Measurements from ENCODE around the gene IGFBP5. TPM values are rescaled to one million over a fixed set of nuclear protein-coding genes. Genes with fewer than 3 reads are reported as not detected.
A peak's percentile ranks its signal among the peaks of the same experiment; 100 is the strongest.

The IGFBP5 gene
- total and polyA plus RNA-seq, 10 donors = 5.0 to 114 (median 28.9) TPM

DNA sequence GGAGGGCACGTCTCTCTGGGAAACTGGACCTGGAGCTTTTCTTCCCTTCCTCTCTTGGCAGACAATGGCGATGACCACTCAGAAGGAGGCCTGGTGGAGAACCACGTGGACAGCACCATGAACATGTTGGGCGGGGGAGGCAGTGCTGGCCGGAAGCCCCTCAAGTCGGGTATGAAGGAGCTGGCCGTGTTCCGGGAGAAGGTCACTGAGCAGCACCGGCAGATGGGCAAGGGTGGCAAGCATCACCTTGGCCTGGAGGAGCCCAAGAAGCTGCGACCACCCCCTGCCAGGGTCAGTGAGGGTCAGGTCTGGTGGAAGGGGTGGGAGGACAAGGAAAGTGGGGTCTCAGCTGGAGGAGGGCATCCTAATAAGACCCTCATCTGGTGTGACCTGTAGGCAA, 34.9 kb downstream of the IGFBP5 start:
- TF ChIP-seq POLR2A (IDR thresholded peaks at IDR 0.05) = no peak
- H3K4me3 ChIP-seq = no peak overlapping the region
- no peak for DNase-seq
- intact Hi-C loops (cut with DNase I; ENCODE audit: low total_unique reads) = loop anchor here (10.0 kb wide), 1 partner anchor 626 kb away; no protein-coding TSS in a partner anchor
- H3K9me3 ChIP-seq = no peaks in the 10 kb centered on the region
- peak overlapping the region in 1 of 8 donors; percentile 38 for H3K27ac ChIP-seq
- peaks cover 0 to 55% (median 0%) of the 10 kb centered on the region in 6 donors for H3K36me3 ChIP-seq
- no peaks in the 10 kb centered on the region for H3K27me3 ChIP-seq (replicated peaks in 1 of 7)
- WGBS, 5 donors = 70 to 91% (median 85%) methylated on average over 6 to 10 of the region's 10 CpGs
- H3K4me1 ChIP-seq = peaks cover 0 to 18% (median 9%) of the 10 kb centered on the region in 6 donors

DNA sequence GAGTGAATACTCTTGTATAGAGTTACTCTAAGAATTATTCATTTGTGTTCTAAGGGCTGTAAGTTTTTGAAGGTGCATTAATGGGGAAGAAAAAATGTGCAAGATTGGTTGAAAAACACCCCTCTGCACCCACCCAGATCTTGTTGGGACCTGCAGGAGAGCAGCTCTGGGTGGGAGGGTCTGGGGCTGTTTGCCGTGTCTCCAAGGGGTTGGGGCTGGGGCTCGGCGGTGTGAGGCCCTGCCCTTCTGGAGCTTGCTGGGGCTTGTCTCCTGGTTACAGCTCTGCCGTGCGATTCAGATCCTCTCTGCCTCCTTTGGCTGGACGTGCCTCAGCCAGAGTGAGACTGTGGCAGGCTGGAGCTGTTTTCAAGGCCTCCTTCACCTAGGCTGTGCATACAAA, 36.1 kb downstream of the IGFBP5 start:
- Histone ChIP-seq H3K9me3 (no peaks in the 10 kb centered on the region), H3K4me3 (no peak overlapping the region), H3K4me1 (peaks cover 0 to 15% (median 3%) of the 10 kb centered on the region in 6 donors), H3K36me3 (peaks cover 0 to 46% (median 0%) of the 10 kb centered on the region in 6 donors), H3K27me3 (replicated peaks in 1 of 7) (no peaks in the 10 kb centered on the region), H3K27ac (peak overlapping the region in 1 of 8 donors; percentile 1)
- intact Hi-C loops (cut with DNase I; ENCODE audit: low total_unique reads) = no loop called here
- DNase-seq = no peak
- no peak for TF ChIP-seq POLR2AphosphoS5 (IDR thresholded peaks at IDR 0.05)
- TF ChIP-seq POLR2A (IDR thresholded peaks at IDR 0.05) = no peak
- TF ChIP-seq CTCF (IDR thresholded peaks at IDR 0.05 in 8 of 11, conservative IDR thresholded peaks at IDR 0.05 in 3 of 11) = no peak
- WGBS, 5 donors = 77 to 100% (median 88%) methylated on average over 5 to 6 of the region's 6 CpGs

DNA sequence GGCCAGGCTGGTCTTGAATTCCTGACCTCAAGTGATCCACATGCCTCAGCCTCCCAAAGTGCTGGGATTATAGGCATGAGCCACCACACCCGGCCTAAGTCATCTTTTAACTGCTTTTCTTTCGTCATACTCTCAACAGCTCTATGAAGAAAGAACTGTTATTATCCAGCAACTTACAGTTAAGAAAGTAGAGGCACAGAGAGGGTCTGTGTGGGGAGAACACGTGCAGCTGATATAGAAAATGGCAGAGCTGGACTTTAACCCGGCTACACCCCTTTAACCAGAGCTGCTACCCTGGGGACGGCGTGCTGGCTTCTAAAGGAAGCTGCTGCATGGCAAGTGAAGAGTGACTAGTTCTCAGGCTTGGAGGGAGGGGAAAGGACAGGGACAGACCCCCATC, 36.6 kb downstream of the IGFBP5 start:
- Histone ChIP-seq H3K4me1 (peaks cover 0 to 16% (median 5%) of the 10 kb centered on the region in 6 donors), H3K9me3 (no peaks in the 10 kb centered on the region), H3K27me3 (replicated peaks in 1 of 7) (no peaks in the 10 kb centered on the region), H3K36me3 (peaks cover 0 to 41% (median 0%) of the 10 kb centered on the region in 6 donors), H3K27ac (peak overlapping the region in 1 of 8 donors; percentile 1), H3K4me3 (no peak overlapping the region)
- TF ChIP-seq CTCF (IDR thresholded peaks at IDR 0.05 in 8 of 11, conservative IDR thresholded peaks at IDR 0.05 in 3 of 11) (no peak), POLR2A (IDR thresholded peaks at IDR 0.05) (no peak), POLR2AphosphoS5 (IDR thresholded peaks at IDR 0.05) (no peak)
- WGBS, 5 donors = 78 to 89% (median 79%) methylated on average over 6 of the region's 6 CpGs
- intact Hi-C loops (cut with DNase I; ENCODE audit: low total_unique reads) = no loop called here
- DNase-seq = no peak

DNA sequence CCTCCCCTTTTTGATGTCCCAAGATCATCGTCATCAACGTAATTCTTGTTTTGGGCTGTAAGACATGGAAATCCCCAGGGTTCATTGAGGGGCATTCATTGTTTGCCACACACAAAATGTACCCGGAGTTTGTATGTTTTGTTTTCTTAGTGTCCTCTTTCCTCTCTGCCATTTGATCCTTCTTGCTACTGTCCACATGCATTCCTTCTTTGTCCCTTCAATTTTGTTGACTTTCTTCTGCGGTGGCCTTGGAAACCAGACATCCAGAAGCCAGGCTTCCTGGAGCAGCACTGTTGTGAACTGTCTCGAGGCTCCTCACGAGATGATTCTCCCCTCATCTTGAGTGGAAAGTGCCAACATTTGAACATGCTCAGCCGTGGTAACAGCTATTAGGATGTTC, 37.4 kb downstream of the IGFBP5 start:
- H3K4me3 ChIP-seq = no peak overlapping the region

More for the DNA sequence above, 37.4 kb downstream of the IGFBP5 start:
- DNase-seq = no peak
- WGBS, 5 donors = 65 to 82% (median 76%) methylated on average over 7 of the region's 7 CpGs
- Histone ChIP-seq H3K36me3 (peaks cover 0 to 33% (median 0%) of the 10 kb centered on the region in 6 donors), H3K9me3 (no peaks in the 10 kb centered on the region), H3K4me1 (peaks cover 0 to 21% (median 5%) of the 10 kb centered on the region in 6 donors), H3K27ac (peak overlapping the region in 2 of 8 donors; percentile 21 to 28), H3K27me3 (replicated peaks in 1 of 7) (no peaks in the 10 kb centered on the region)
- TF ChIP-seq POLR2AphosphoS5 (IDR thresholded peaks at IDR 0.05) (no peak), CTCF (IDR thresholded peaks at IDR 0.05 in 8 of 11, conservative IDR thresholded peaks at IDR 0.05 in 3 of 11) (no peak)
- intact Hi-C loops (cut with DNase I; ENCODE audit: low total_unique reads) = no loop called here

Measured in spleen (tissue), 11 donors.